ENCODE data around the gene MLST8.

MLST8 gene

GRCh38 chr16:2172688-2173335, 32.4 kb upstream of the MLST8 start:
- in situ Hi-C loops (cut with MboI; ENCODE audit: low sequenced_read_pairs) = no loop called here

DNA sequence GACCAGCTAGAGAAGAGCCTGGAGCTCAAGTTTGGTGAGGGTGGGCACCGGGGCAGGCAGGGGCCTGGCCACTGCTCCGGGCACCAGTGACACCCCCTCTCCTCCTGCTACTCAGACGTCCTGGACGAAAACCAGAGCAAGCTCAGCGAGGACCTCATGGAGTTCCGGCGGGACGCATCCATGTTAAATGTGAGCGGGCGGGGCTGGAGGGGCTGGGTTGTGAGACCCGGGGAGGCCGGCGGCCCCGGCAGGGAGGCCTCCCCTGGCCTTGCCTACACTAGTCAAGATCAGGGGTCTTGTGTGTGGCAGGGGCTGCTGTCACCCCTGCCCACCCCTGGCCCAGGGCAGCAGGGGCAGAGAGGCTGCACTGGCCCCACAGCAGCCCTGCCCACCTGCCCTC, 31.9 kb upstream of the MLST8 start:
- in situ Hi-C loops (cut with MboI; ENCODE audit: low sequenced_read_pairs) = no loop called here

DNA sequence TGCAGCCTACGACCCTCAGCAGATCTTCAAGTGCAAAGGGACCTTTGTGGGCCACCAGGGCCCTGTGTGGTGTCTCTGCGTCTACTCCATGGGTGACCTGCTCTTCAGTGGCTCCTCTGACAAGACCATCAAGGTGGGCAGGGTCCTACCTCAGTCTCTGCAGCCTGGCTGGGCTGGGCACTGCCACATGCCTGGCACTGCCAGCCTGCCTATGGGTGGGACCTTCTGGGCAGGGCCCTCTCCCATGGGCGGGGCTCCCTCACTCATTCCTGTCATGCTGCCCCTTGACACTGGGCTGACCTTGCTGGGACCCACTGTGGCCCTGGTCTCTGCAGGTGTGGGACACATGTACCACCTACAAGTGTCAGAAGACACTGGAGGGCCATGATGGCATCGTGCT, 31.3 kb upstream of the MLST8 start:
- in situ Hi-C loops (cut with MboI; ENCODE audit: low sequenced_read_pairs) = no loop called here

- in situ Hi-C loops (cut with MboI; ENCODE audit: low sequenced_read_pairs) = no loop called here
Measured at GRCh38 chr16:2174396-2175131, 30.7 kb upstream of the MLST8 start.

- in situ Hi-C loops (cut with MboI; ENCODE audit: low sequenced_read_pairs) = no loop called here
Measured at GRCh38 chr16:2175454-2175853, 29.8 kb upstream of the MLST8 start.

DNA sequence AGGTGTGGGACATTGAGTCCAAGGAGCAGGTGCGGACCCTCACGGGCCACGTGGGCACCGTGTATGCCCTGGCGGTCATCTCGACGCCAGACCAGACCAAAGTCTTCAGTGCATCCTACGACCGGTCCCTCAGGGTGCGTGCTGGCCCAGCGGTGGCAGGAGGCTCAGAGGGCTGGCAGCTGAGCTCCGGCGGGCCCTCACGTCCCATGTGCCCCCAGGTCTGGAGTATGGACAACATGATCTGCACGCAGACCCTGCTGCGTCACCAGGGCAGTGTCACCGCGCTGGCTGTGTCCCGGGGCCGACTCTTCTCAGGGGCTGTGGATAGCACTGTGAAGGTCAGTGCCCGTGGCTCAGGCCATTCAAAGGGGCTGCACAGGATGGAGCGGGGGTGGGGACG, 29.2 kb upstream of the MLST8 start:
- in situ Hi-C loops (cut with MboI; ENCODE audit: low sequenced_read_pairs) = no loop called here

DNA sequence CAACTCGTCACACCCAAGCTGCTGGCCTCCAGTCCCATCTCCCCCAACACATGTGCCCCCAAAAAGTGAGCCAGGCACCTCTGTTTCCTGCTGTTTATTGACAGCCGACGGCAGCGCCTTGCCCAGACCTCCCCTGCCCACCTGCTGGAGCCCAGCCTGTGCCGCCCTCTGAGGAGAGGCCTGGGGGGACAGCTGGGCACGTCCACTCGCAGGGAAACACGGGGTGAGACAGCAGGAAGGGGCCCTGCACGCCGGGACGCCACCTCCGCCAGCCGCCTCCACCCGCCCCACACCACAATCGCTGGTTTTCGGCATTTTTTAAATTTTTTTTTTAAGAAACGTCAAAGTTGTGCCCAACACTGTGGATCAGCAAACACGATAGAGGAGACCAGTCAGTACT, 28.2 kb upstream of the MLST8 start:
- in situ Hi-C loops (cut with MboI; ENCODE audit: low sequenced_read_pairs) = no loop called here

DNA sequence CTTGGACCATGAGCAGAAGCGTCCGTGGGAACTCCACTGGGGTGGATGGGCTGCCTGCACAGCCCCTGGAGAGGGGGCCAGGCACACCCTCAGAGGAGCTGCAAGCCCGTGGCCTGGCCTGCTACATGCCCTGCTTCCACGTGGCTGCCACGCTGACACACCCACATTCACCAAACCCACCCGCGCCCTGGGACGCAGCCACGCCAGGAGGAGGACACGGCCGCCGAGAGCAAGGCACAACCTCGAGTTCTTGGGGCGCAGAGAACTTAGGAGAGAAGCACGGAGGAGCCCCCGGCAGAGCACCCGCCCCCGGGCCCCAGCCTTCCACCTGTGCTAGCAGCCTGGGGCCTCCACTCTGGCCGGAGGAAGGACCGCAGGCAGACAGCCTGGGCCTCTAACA, 27.7 kb upstream of the MLST8 start:
- in situ Hi-C loops (cut with MboI; ENCODE audit: low sequenced_read_pairs) = no loop called here

DNA sequence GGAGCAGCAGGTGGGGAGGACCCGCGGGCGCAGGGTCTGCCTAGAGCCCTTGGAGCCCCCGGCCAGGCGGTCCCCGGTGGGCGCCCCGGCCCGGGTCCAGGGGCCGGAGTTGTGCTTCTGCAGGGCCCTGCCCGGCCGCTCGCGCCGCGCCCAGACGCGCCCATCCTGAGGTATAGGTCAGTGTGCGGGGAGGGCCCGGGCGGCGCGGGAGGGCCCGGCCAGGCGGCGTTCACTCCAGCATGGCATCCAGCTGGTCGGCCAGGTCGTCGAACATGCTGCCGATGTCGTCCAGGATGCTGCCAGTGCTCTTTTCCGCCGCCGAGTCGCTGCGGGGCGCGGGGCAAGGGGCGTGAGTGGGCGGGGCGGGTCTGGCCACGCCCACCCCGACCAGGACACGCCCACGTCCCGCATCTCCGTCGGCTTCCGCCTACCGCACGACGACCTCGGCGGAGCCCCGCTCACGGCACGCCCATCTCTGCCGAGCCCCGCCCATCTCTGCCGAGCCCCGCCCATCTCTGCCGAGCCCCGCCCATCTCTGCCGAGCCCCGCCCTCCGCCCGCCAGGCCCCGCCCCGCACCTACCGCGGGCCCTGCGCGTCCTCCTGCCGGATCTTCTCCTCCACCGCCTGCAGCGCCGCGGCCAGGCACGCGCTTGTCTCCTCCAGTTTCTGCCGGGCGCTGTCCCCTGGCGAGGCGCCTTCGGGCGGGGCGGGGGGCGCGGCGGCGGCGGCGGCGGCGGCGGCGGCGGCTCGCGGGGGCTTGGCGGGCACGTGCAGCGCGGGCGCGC, 26.7 kb upstream of the MLST8 start:
- in situ Hi-C loops (cut with MboI; ENCODE audit: low sequenced_read_pairs) = no loop called here

DNA sequence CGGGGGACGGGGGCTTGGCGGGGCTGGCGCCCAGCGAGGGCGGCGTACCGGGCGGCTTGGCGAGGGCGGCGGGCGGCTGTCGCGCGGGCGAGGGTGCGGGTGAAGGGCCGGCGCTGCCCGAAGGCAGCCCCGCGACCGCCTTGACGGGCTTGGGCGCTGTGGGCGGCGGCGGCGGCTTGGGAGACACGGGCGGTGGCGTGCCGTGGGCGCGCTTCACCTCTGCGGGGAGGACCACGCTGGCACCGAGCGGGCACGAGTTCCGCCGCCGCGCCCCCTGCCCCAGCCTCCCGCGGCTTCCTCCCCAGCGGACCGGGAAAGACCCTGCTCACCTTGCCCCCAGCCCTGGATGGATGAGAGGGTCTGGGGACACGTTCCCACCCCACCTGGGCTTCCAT, 26.1 kb upstream of the MLST8 start:
- in situ Hi-C loops (cut with MboI; ENCODE audit: low sequenced_read_pairs) = no loop called here

DNA sequence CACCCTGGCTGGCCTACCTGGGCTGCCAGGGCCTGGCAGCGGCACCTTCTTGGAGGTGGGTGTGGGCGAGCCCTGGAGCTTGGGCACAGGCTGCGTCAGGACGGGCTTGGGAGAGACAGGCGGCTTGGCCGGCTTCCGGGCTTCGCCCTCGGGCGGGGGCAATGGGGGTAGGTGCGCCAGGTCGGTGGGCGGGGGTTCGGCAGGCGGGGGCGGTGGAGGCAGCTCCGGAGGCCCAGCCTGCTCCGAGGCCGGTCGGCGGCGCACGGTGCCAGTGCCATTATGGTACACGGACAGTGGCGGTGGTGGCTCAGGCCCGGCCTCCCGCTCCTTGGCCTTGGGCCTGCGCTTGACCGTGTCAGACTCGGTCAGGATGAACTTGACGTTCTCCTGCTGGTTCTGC, 25.7 kb upstream of the MLST8 start:
- in situ Hi-C loops (cut with MboI; ENCODE audit: low sequenced_read_pairs) = no loop called here

DNA sequence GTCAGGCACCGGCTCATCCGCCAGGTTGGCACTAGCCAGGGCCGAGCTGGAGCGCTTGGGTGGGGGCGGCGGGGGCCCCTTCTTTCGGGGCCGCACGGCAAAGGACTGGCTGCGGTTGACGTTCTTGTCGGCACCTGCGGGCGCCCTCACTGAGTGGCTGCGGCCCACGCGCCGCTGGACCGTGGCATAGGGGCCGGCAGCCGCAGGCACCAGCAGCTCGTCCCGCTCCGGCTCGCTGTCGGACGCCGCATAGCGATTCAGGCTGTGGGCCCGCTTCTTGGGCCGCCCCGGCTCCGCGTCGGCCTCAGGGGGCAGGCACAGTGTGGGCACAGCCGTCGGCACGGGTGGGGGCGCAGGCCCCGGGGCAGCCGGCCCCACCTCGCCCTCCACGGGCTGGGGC, 24.8 kb upstream of the MLST8 start:
- in situ Hi-C loops (cut with MboI; ENCODE audit: low sequenced_read_pairs) = no loop called here

- in situ Hi-C loops (cut with MboI; ENCODE audit: low sequenced_read_pairs) = no loop called here
Measured at GRCh38 chr16:2180962-2181923, 24.0 kb upstream of the MLST8 start.

DNA sequence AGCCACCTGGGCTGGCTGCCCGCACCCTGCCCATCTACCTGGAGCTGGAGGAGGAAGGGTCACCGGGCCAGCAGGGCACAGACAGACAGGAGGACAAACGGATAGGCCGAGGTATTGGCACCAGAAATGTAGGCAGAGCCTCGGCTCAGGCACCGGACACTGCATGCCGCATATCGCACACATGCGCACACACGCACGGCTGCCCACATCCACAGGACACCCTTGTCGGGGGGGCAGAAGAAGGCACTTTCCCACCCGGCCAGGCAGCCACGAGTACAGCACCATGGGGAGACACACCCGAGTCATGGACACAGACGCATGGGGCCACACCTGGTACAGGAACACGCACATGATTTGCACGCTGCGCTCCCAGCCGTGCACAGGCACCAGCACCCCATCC, 23.3 kb upstream of the MLST8 start:
- in situ Hi-C loops (cut with MboI; ENCODE audit: low sequenced_read_pairs) = no loop called here

DNA sequence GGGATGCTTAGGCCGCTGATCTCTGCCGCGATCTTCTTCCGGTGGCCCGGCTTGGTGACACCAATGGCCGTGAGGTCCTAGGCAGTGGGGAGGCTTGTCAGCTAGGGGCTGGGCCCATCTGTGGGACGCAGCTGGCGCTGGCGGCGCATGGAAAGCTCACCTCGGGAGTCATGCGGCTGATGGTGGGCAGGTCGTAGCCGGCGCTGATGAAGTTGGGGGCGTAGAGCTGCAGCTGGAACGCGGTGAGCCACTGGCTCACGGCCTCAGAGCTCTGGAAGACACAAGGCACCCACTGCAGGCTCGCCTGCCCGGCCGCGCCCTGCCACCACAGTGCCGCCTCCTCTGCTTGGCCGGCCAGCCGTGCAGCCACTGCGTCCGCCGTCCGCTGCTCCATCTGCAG, 21.6 kb upstream of the MLST8 start:
- in situ Hi-C loops (cut with MboI; ENCODE audit: low sequenced_read_pairs) = no loop called here

DNA sequence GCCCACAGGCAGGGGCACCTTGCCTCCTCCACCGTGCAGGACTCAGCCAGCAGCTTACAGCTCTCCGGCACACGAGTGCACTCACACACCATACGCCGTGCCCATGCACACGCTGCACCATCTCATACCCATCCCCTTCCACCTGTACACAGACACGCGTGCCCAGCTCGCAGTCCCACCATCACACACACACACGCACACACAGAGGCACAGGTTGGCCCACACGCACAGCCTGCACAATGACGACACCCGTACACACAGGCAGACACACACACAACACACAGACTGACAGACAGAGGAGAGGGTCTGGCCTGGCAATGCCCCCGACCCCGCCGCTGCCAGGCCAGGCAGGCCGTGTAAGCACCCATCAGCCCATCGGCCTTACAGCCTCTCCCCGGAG, 20.9 kb upstream of the MLST8 start:
- in situ Hi-C loops (cut with MboI; ENCODE audit: low sequenced_read_pairs) = no loop called here

GRCh38 chr16:2184962-2185361, 20.3 kb upstream of the MLST8 start:
- in situ Hi-C loops (cut with MboI; ENCODE audit: low sequenced_read_pairs) = no loop called here

- in situ Hi-C loops (cut with MboI; ENCODE audit: low sequenced_read_pairs) = no loop called here
Measured at GRCh38 chr16:2186064-2186463, 19.2 kb upstream of the MLST8 start.

- in situ Hi-C loops (cut with MboI; ENCODE audit: low sequenced_read_pairs) = no loop called here
Measured at GRCh38 chr16:2186505-2186904, 18.7 kb upstream of the MLST8 start.

- in situ Hi-C loops (cut with MboI; ENCODE audit: low sequenced_read_pairs) = no loop called here
Measured at GRCh38 chr16:2187212-2187611, 18.0 kb upstream of the MLST8 start.

DNA sequence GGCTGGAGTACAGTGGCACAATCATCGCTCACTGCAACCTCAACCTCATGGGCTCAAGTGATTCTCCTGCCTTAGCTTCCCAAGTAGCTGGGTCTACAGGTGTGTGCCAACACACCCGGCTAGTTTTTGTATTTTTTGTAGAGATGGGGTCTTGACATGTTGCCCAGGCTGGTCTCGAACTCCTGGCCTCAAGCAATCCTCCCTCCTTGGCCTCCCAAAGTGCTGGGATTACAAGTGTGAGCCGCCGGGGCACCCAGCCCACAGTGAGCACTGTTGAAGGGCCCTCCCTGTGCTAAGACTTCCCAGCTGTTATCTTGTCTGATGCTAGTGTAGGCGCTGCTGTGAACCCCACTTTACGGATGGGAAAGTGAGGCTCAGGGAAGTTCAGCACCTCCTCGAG, 16.9 kb upstream of the MLST8 start:
- in situ Hi-C loops (cut with MboI; ENCODE audit: low sequenced_read_pairs) = no loop called here

All from HL-60/S4 (cell line).